ENCODE results near the gene CCL17. TPM values are rescaled to one million over a fixed set of nuclear protein-coding genes. Genes with fewer than 3 reads are reported as not detected.
"Not testable (repeated sequence)": the region's sequence is repeated elsewhere in the genome, so short reads cannot be mapped to it uniquely, and the experiment has no call there.

CCL17 gene
- total and polyA plus RNA-seq, 8 donors: 1.1 TPM; not detected in 7

GRCh38 chr16:57373117-57373947, 31.2 kb upstream of the CCL17 start:
- Histone ChIP-seq H3K4me1 (peaks cover 7 to 16% (median 9%) of the 10 kb centered on the region in 3 donors), H3K36me3 (no peaks in the 10 kb centered on the region), H3K27ac (peak overlapping the region; percentile 22 to 92 (median 88)), H3K27me3 (no peaks in the 10 kb centered on the region), H3K9me3 (no peaks in the 10 kb centered on the region), H3K4me3 (peak overlapping the region in 3 of 4 donors; percentile 24 to 47 (median 35))
- DNase-seq (no peak), ATAC-seq (peak in 1 of 4 donors; percentile 1), FAIRE-seq (no peak)
- 45 to 59% methylated on average over 9 of the region's 9 CpGs for WGBS, 2 donors
- intact Hi-C loops (cut with DNase I): no loop called here
- TF ChIP-seq CTCF (IDR thresholded peaks at IDR 0.05): no peak

DNA sequence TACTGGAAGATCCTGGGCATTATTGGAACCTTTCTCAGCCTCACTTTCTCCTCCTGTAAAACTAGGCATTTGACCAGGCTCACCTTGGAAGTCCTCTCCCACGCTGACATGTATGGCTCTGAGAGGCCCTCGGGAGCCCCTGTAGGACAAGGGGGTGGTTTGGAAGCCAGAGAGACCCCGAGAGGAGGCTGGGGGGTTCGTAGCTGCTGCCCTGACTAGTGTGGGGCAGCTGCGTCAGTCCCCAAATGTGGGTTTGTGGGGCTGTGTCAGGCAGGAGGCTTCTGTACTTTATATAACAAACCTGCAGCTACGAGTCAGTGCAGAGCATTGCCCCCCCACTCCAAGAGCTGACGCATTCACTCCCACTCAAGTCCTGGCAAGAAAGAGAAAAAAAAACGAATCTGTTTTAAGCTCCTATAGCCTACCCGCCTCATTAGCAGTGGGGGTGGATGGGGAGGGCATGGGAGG, 30.5 kb upstream of the CCL17 start:
- 60 to 61% methylated on average over 9 of the region's 9 CpGs for WGBS, 2 donors
- H3K27me3 ChIP-seq: no peaks in the 10 kb centered on the region
- peak overlapping the region in 2 of 4 donors; percentile 13 to 47 for H3K4me3 ChIP-seq
- no peak for FAIRE-seq
- TF ChIP-seq CTCF (IDR thresholded peaks at IDR 0.05): no peak
- peak overlapping the region; percentile 22 to 92 (median 88) for H3K27ac ChIP-seq
- no peak for ATAC-seq
- H3K9me3 ChIP-seq: no peaks in the 10 kb centered on the region
- peaks cover 7 to 16% (median 9%) of the 10 kb centered on the region in 3 donors for H3K4me1 ChIP-seq
- no peaks in the 10 kb centered on the region for H3K36me3 ChIP-seq
- intact Hi-C loops (cut with DNase I): no loop called here
- no peak for DNase-seq

- Histone ChIP-seq H3K4me1 (peaks cover 7 to 16% (median 9%) of the 10 kb centered on the region in 3 donors), H3K27ac (peak overlapping the region in 1 of 4 donors; percentile 92)
- H3K4me3 ChIP-seq; H3K36me3 ChIP-seq; FAIRE-seq; H3K9me3 ChIP-seq; ATAC-seq; intact Hi-C loops (cut with DNase I); DNase-seq; H3K27me3 ChIP-seq: not testable (repeated sequence)
- 88 to 91% methylated on average over 8 of the region's 8 CpGs for WGBS, 2 donors
These were observed 29.6 kb upstream of the CCL17 start for GRCh38 chr16:57374925-57375465.

- no peak for ATAC-seq
These were observed 28.2 kb upstream of the CCL17 start for GRCh38 chr16:57376313-57376818.

More at GRCh38 chr16:57376313-57376818, 28.2 kb upstream of the CCL17 start:
- Histone ChIP-seq H3K9me3 (no peaks in the 10 kb centered on the region), H3K36me3 (no peaks in the 10 kb centered on the region), H3K27ac (no peak overlapping the region), H3K4me1 (peaks cover 7 to 16% (median 9%) of the 10 kb centered on the region in 3 donors), H3K27me3 (no peaks in the 10 kb centered on the region), H3K4me3 (no peak overlapping the region)
- intact Hi-C loops (cut with DNase I): no loop called here
- no peak for TF ChIP-seq CTCF (IDR thresholded peaks at IDR 0.05)
- 85 to 91% methylated on average over 3 of the region's 3 CpGs for WGBS, 2 donors
- no peak for DNase-seq
- no peak for FAIRE-seq

Data from pancreas (tissue), 10 donors.